GM21381 (cell line): ENCODE measurements around the gene CSNK1G2.
A peak's percentile ranks its signal among the peaks of the same experiment; 100 is the strongest.

ENCODE experiments used
- ATAC-seq: cut with Tn5 transposase; IDR thresholded peaks from one replicate; pipeline ENCODE4 v1.9.1; 2021; ENCODE audit warnings: mild to moderate bottlenecking, moderate library complexity; ENCODE audit not compliant: unreplicated experiment

Gene CSNK1G2

GRCh38 chr19:1917926-1918325 is 23.0 kb upstream of the CSNK1G2 start:
- ATAC-seq: no peak

- ATAC-seq: no peak
Measured at GRCh38 chr19:1918975-1919374, 22.0 kb upstream of the CSNK1G2 start.

GRCh38 chr19:1920644-1921043 is 20.3 kb upstream of the CSNK1G2 start:
- no peak for ATAC-seq

GRCh38 chr19:1921326-1921725 is 19.6 kb upstream of the CSNK1G2 start:
- no peak for ATAC-seq

- ATAC-seq: no peak
Measured at GRCh38 chr19:1921825-1922224, 19.1 kb upstream of the CSNK1G2 start.

GRCh38 chr19:1922803-1923202 is 18.2 kb upstream of the CSNK1G2 start:
- ATAC-seq: no peak

- no peak for ATAC-seq
Measured at GRCh38 chr19:1923319-1923718, 17.7 kb upstream of the CSNK1G2 start.

- ATAC-seq: no peak
Measured at GRCh38 chr19:1924320-1924961, 16.5 kb upstream of the CSNK1G2 start.

- ATAC-seq: no peak
Measured at GRCh38 chr19:1925544-1925943, 15.4 kb upstream of the CSNK1G2 start.

- ATAC-seq: no peak
Measured at GRCh38 chr19:1929021-1929742, 11.8 kb upstream of the CSNK1G2 start.

- no peak for ATAC-seq
Measured at GRCh38 chr19:1931445-1931844, 9.5 kb upstream of the CSNK1G2 start.

- no peak for ATAC-seq
Measured at GRCh38 chr19:1932395-1932794, 8.6 kb upstream of the CSNK1G2 start.

- no peak for ATAC-seq
Measured at GRCh38 chr19:1933244-1933643, 7.7 kb upstream of the CSNK1G2 start.

- no peak for ATAC-seq
Measured at GRCh38 chr19:1933942-1934341, 7.0 kb upstream of the CSNK1G2 start.

GRCh38 chr19:1935484-1936208 is 5.3 kb upstream of the CSNK1G2 start:
- no peak for ATAC-seq

GRCh38 chr19:1936430-1936829 is 4.5 kb upstream of the CSNK1G2 start:
- no peak for ATAC-seq

- ATAC-seq: no peak
Measured at GRCh38 chr19:1936916-1937610, 3.9 kb upstream of the CSNK1G2 start.

- no peak for ATAC-seq
Measured at GRCh38 chr19:1938071-1938470, 2.9 kb upstream of the CSNK1G2 start.

- ATAC-seq: peak; percentile 27
Measured at GRCh38 chr19:1942078-1942933, 1.3 kb downstream of the CSNK1G2 start.

GRCh38 chr19:1942934-1943555 is 2.1 kb downstream of the CSNK1G2 start:
- no peak for ATAC-seq
